Measurements from ENCODE around the gene ATRNL1.

GRCh38 chr10:115173915-115174443 is 80.8 kb downstream of the ATRNL1 start:
- TF ChIP-seq ZNF274 (IDR thresholded peaks at IDR 0.05; ENCODE audit: low read depth, low read length) (no peak), YY1 (IDR thresholded peaks at IDR 0.05; ENCODE audit: insufficient read depth, insufficient read length) (no peak), SUZ12 (IDR thresholded peaks at IDR 0.05; ENCODE audit: extremely low read depth, insufficient read depth, insufficient read length) (no peak)

Data from NT2/D1 (cell line).